ENCODE measurements around the gene TNPO3. TPM values are rescaled to one million over a fixed set of nuclear protein-coding genes. Genes with fewer than 3 reads are reported as not detected.

TNPO3 gene
- total RNA-seq, 4 donors from 2014 or later, result 34.6 to 48.5 (median 45.2) TPM

- H3K36me3 ChIP-seq, result no peaks in the 10 kb centered on the region
- H3K9me3 ChIP-seq, result no peaks in the 10 kb centered on the region
- H3K4me3 ChIP-seq, result no peak overlapping the region
- TF ChIP-seq POLR2AphosphoS5 (IDR thresholded peaks at IDR 0.05) (no peak), POLR2A (IDR thresholded peaks at IDR 0.05) (no peak), CTCF (IDR thresholded peaks at IDR 0.05) (no peak), EP300 (IDR thresholded peaks at IDR 0.05) (no peak)
- WGBS, 2 donors (ENCODE audit: low coverage in 1 of 2), result 100% methylated on average over 1 to 4 of the region's 18 CpGs
- no peak overlapping the region for H3K27ac ChIP-seq
- no peak for ATAC-seq
- H3K27me3 ChIP-seq, result peaks cover 56% of the 10 kb centered on the region
- no peaks in the 10 kb centered on the region for H3K4me1 ChIP-seq
These were observed 123.6 kb downstream of the TNPO3 start for GRCh38 chr7:128931190-128931798.

DNA sequence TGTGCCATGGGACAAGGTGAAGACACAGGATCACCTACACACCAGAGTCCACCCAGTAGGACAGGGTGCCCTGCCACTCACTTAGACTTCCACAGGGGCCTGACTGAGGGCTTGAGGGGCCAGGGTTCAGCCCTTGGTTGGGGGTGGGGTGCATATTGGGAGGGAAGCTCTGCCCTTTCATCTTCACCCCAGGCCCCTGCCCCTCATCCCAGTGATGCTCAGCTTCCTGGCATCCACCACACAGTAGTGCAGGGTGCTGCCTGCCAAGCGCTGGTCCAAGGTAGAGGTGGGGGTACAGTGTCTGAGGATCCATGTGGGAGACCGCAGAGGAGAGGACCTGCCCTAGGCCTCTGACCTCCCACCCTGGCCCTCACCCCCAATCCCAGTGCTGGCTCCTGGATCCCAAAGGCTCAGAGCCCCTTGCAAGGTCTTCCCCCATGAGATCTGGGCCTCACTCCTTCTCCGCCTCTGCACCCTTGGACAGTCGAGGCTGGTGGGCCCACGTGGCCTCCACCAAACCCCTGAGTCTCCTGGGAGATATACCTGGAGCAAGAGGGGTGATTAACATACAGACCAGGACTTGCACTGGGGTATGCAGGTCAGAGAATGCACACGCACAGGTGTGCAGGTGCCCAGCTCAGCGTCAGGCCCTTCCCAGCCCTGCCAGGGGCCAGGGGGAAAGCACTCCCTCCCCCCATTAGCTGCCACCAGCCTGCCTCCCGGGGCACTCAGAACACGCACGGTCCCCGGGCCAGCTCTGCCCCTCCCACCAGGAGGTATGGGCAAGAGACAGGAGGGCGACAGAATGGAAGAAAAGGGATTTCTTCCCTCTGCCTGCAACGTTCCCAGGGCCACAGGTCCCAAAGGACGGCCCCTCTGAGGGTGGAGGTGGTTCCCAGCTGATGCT lies 125.8 kb downstream of the TNPO3 start:
- TF ChIP-seq CTCF (IDR thresholded peaks at IDR 0.05) (no peak), EP300 (IDR thresholded peaks at IDR 0.05) (no peak), POLR2A (IDR thresholded peaks at IDR 0.05) (no peak), POLR2AphosphoS5 (IDR thresholded peaks at IDR 0.05) (no peak)
- WGBS, 2 donors (ENCODE audit: low coverage in 1 of 2), result no CpG with 5 or more reads among the region's 14 CpGs
- no peak for ATAC-seq
- Histone ChIP-seq H3K27ac (no peak overlapping the region), H3K4me3 (no peak overlapping the region), H3K36me3 (no peaks in the 10 kb centered on the region), H3K9me3 (no peaks in the 10 kb centered on the region), H3K4me1 (no peaks in the 10 kb centered on the region), H3K27me3 (peaks cover 43% of the 10 kb centered on the region)

DNA sequence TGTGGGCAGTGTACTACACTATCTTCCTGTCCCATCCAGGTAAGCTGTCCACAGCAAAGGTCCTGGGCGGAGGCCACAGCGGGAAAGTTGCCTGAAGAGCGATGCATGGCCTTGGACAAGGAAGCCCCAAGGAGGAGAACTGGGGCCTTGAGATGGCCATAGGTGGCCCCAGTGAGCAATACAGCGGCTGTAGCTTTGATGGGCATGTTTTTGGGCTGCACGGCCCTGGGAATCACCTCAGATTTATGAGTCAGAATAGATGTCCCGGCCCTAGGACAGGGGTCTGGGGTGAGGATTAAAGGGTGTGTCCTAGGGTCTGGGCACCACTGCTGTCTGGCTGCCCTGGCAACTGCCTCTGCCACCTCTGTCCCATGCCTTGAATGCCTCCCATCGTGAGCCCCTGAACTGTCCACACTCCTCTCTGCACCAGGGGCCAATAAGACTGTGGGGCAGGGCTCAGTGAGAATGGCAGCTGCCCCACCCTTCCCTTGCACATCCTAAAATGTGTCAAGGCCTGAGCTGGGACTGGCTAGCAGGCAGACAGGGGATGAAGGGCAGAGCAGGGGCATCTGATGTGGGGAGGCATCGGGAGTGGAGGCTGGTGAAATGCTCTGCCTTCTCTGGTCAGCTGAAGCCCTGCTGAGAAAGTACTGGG lies 126.6 kb downstream of the TNPO3 start:
- Histone ChIP-seq H3K27me3 (peaks cover 42% of the 10 kb centered on the region), H3K27ac (no peak overlapping the region), H3K4me1 (no peaks in the 10 kb centered on the region), H3K9me3 (no peaks in the 10 kb centered on the region), H3K4me3 (no peak overlapping the region), H3K36me3 (no peaks in the 10 kb centered on the region)
- WGBS, 2 donors (ENCODE audit: low coverage in 1 of 2), result 89 to 90% methylated on average over 3 to 6 of the region's 8 CpGs
- TF ChIP-seq CTCF (IDR thresholded peaks at IDR 0.05) (no peak), POLR2AphosphoS5 (IDR thresholded peaks at IDR 0.05) (no peak), POLR2A (IDR thresholded peaks at IDR 0.05) (no peak), EP300 (IDR thresholded peaks at IDR 0.05) (no peak)
- no peak for ATAC-seq

DNA sequence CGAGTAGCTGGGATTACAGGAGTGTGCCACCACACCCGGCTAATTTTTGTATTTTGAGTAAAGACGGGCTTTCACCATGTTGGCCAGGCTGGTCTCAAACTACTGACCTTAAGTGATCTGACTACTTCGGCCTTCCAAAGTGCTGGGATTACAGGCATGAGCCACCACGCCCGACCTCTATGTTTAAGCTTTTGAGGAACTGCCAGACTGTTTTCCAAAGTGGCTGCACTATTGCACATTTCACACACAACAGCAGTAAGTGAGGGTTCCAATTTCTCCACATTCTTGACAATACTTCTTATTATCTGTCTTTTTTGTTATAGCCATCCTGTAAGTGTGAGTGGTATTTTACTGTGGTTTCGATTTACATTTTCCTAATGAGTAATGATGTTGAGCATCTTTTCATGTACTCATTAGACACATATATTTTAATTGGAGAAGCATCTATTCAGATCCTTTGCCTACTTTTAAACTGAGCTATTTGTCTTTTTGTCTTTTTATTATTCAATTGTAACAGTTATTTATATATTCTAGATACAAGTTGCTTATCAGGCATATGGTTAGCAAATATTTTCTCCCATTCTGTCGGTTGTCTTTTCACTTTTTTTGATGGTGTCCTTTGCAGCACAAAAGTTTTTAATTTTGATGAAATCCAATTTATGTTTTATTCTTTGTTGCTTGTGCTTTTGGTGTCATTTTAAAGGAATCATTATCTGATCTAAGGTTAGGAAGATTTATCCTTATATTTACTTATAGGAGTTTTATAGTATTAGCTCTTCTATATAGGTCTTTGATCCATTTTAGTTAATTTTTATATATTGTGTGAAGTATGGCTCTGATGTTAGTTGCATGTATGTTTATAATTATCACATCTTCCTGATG lies 130.0 kb downstream of the TNPO3 start:
- 75 to 77% methylated on average over 7 to 8 of the region's 8 CpGs for WGBS, 2 donors (ENCODE audit: low coverage in 1 of 2)
- Histone ChIP-seq H3K27ac (no peak overlapping the region), H3K27me3 (peaks cover 60% of the 10 kb centered on the region), H3K4me1 (no peaks in the 10 kb centered on the region), H3K9me3 (no peaks in the 10 kb centered on the region), H3K36me3 (no peaks in the 10 kb centered on the region), H3K4me3 (no peak overlapping the region)
- no peak for ATAC-seq
- no peak for TF ChIP-seq CTCF (IDR thresholded peaks at IDR 0.05)
- no peak for TF ChIP-seq EP300 (IDR thresholded peaks at IDR 0.05)
- no peak for TF ChIP-seq POLR2AphosphoS5 (IDR thresholded peaks at IDR 0.05)
- no peak for TF ChIP-seq POLR2A (IDR thresholded peaks at IDR 0.05)

All from gastroesophageal sphincter (tissue), 4 donors.